GM18873 (cell line): ENCODE measurements around the gene FRMD8.

ENCODE experiments used
- ATAC-seq: cut with Tn5 transposase; IDR thresholded peaks from one replicate; pipeline ENCODE4 v1.9.1; 2021; ENCODE audit warnings: mild to moderate bottlenecking, moderate library complexity, moderate number of reproducible peaks; ENCODE audit not compliant: unreplicated experiment, low FRiP score

Gene FRMD8

DNA sequence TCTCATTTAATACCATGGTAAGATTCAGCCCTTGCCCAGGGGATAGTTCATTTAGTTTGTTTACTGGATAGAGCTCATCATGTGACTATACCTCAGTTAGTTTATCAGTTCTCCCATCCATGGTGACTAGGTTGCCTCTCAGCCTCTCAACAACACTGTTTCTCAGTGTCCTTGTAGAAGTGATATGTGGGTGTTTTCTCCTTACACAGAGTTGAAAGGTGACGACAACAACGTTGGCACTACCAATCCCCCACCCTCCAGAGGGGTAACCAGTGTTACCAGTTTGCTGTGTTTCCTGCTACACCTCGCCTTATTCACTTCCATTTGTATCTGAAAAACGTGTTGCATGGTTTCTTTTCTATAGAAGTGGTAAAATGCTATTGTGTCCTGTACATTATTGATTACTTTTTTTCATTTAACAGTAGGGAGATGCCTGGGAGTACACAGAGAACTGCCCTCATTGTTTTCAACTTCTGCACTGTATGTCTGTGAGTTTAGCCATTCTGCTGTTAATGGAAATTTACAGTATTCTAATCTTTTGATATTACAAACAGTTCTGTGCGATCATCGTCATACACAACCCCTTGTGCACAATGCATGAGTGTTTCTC, 47.7 kb downstream of the FRMD8 start:
- no peak for ATAC-seq

DNA sequence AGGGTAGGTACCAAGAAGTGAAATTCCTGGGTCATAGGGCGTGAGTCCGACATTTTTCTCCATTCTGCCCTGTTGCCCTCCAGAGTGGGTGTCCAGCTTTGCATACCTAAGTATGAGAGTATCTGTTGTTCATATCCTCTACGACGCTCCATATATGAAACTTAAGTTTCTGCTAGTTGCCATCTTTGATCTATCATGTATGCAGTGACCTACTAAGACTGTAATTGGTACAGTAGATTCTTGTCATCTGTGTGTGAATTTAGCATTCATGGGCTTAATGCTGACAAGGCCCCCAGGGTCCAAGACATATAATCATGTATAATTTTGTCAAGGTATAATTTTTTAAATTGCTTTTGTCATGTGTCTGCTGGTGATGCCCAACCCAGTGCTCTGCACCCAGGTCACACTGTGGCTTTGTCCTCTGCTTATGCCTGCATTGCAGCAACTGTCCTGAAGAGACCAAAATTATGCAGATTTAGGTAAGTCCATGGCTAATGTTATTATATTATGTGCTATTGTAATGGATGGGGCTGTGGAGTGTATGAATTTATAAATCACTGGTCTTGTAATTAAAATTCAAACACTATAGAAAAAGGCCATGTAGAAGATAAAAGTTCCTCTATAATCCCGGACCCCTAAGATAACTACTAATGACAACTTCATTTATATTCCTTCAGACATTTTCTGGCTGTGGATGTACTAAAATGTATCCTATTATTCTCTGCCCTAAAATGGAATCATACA, 48.4 kb downstream of the FRMD8 start:
- no peak for ATAC-seq

DNA sequence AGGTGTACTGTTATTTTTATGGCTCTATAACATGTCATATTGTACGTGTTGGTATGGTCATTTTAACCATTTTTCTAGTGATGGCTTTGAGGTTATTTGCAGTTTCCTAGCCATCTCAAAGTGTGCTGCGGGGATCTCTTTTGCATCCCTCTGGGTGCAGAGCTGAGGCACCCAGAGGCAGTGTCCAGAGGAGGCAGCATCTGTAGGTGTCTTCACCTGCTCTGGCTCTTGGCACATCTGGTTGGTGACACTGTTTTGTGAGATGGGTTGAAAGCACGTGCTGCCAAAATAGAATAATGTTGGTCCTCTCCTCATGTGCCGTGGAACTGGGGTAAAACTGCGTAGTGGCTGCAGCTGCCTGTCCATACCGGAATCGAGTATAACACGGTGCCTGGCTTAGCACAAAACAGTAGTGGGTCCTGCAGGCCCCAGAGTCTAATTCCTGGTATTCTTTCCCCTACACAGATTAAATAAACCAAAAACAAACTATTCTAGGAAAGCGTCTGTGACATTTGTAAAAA, 49.0 kb downstream of the FRMD8 start:
- no peak for ATAC-seq

DNA sequence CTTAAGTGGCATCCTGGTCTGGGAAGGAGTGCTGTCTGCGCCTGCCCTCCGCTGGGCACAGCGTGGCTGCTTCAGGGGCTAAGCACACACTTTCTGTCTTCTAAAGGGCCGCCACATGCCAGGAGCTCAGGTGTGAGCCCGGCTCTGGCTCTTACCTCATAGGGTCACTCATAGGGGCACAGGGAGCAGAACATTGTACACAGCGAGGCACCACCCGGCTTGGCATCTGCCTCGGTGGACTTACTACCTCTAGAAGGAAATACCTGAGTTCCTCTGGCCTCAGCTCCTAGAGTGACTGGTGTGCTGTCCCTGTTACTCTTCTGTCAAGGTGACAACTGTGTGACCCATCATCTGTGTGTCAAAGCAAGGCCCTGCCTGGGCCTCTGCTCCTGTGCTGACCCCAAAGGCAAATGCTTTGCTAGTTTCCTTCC, 49.6 kb downstream of the FRMD8 start:
- ATAC-seq = no peak

DNA sequence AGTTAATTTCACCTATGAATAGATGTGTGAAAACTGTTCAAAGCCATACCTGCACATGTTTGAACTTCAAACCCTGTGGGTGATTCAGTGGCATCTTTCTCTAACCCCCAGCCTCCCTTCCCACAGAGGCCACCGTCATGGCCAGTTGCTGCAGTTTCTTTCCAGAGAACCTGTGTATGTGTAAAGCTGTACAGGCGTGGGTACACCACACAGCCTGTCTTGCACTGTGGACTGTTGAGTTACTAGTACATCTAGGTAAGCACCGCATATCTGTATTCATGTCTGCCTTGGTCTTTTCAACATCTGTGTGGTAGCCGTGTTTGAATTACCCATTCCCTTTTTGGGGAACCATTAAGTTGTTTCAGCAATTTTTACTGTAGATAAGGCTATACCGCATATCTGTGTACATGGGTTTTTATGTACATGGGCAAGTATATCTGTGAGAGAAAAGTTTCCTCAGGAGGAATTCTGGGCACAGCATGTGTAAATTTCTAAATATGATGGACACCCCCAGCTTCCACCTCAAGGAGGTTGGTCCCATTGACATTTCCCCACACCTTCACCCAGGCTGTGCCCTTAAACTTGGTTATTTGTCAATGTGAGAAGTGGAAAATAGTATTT, 50.1 kb downstream of the FRMD8 start:
- no peak for ATAC-seq

DNA sequence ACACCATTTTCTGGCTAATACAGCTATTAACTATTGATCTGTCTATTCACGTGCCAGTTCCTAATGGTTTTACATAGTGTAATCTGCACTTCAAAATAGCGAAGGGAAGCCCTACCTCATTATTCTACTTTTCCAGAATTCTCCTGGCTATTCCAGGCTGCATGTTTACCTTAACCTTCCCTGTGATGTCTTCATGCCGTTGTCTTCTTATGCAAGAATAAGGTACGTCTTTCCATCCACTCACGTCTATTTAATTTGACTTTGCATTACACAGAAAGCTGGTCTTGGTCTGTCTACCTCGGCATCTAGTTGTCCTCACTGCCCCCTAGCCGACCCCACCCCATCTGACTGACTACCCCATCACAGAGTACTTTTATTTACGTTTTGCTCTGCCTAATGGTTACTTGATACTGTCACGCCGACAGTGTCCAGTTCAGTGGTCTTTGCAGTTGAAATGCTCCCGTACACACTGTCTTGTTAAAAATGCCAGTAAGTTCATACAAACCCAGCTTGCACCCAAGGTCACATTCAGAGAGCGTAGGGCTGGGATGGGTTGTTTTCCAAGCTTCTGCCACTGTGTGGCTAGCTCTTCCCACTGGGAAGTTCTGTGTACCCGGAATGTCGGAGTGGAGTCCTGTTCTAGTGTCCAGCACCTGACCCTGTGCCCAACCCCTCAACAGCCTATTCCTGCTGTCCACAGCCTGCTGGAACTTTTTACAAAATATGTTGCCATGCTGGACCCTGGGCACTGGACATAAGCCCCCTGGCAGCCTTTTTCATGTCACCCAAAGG, 51.2 kb downstream of the FRMD8 start:
- ATAC-seq = no peak

DNA sequence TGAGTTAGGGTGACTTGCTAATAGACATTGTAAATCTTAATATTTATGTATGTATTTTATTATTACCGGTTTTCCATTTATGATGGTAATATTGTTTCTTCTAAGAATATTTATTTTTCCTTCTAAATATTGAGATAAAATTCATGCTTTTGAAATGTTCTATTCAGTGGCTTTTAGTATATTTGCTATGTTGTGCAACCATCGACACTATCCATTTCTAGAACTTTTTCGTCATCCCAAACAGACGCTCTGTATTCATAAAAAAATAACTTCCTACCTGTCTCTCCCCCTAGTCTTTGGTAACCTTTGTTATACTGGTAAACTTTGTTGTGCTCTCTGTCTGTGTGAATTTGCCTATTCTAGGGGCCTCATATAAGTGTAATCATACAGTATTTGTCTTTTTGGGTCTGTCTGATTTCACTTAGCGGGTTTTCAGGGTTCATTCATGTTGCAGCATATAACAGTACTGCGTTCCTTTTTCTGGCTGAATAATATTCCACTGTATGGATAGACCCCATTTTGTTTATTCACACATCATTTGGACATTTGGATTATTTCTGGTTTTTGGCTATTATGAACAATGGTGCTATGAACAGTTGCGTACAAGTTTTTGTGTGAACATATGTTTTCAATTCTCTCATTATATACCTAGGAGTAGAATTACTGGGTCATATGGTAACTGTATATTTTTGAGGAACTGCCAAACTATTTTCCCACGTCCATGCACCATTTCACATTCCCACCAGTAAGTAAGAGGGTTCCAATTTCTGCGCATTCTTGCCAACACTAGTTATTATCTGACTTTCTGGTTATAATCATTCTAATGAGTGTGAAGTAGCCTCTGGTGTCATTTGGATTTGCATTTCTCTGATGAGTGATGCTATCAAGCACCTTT, 52.1 kb downstream of the FRMD8 start:
- ATAC-seq = no peak

DNA sequence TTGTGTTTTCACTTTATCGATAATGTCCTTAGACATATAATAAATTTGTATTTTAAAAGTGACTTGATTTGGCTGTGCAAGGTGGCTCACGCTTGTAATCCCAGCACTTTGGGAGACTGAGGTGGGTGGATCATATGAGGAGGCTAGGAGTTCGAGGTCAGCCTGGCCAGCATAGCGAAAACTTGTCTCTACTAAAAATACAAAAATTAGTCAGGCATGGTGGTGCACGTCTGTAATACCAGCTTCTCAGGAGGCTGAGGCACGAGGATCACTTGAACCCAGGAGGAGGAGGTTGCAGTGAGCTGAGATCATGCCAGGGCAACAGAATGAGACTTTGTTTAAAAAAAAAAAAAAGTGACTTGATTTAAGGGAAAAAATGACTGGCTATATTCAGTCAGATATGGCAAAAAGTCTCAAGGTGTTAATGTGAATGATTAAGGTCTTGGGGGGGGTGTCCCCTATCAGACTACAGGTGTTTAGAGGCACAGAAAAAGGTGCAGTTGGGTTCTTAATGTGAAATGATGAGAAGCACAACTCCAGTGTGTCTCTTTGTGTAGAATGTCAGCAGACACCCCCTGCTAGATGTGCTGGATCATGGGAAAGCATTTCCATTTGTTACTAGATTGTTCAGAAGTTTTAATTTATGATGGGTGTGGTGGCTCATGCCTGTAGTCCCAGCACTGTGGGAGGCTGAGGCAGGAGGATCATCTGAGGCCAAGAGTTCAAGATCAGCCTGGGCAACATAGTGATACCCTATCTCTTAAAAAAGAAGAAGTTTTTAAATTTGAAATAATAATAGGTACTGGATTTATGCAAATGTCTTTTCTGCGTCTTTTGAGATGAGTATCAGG, 53.1 kb downstream of the FRMD8 start:
- ATAC-seq = no peak

DNA sequence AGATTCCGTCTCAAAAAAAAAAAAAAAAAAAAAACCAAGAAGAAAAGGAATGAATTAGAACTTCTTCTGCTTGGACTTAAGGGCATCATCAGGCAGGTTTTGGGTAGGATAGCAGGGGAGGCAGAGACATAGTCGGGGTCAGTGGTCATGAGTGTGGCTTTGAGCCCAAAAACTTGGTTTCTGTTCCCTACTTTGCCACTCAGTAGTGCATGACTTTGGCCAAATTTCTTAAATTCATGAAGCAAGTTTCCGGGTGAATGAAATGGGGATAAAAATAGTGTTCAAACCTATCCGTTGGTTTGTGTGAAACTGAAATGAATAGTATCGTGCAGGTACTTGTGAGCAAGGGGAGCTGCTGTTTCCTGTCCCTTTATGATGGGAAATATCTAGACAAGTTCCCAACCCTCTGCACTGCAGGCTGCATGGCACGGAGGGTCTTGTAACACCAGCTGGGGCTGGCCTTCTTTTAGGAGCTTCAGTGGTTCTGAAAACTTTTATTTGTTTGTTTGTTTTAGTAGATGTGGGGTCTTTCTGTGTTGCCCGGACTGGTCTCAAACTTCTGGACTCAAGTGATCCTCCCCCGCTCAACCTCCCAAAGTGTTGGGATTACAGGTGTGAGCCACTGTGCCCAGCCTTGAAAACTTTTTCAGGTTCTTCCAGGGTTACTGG, 54.5 kb downstream of the FRMD8 start:
- ATAC-seq = no peak

DNA sequence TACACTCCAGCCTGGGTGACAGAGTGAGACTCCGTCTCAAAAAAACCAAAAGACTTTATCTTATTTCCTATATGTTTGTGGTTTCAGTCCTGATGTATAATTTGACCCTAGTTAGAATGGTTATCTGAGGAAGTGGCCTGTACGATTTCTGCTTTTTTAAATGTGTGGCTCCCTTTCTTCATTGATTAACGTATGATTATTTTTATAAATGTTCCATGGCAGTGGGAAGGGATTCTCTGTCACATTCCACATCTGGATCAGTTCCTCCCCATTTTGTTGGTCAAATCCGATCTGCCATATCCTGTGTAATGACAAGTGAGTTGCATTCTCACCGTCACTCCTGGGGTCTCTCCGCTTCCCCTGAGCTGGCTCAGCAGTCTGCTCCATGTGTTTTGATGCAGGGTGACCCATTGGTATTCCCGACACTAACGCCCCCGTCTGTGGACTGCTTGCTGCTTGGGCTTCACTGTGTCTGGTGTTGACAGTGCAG, 56.5 kb downstream of the FRMD8 start:
- no peak for ATAC-seq

DNA sequence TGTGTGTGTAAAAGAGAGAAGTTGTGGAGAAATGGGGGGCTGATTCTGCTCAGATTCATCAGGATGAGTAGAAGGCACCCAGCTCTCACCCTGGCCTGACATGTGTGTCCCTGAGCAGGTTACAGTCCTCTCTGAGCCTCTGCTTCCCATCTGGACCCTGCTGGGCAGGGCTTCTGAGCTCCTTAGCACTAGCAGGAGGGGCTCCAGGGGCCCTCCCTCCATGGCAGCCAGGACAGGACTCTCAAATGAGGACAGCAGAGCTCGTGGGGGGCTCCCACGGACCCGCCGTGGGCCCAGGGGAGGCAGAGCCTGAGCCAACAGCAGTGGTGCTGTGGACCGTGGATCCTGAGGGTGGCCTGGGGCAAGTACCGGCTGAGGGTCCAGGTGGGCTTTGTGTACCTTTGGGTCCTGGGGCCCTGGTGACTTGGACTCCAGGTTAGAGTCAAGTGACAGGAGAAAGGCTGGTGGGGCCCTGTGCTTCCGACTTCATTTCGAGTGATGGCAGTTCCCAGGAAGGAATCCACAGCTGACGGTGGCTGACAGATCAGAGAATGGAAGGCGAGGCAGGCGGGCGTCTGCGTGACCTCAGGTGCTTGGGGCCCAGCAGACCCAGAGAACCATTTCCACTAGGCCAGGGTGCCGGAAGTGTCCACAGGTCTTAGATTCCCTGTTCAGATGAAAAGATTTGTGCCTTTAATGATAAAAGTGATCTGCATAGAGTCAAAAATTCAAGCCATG, 58.0 kb downstream of the FRMD8 start:
- ATAC-seq = no peak

DNA sequence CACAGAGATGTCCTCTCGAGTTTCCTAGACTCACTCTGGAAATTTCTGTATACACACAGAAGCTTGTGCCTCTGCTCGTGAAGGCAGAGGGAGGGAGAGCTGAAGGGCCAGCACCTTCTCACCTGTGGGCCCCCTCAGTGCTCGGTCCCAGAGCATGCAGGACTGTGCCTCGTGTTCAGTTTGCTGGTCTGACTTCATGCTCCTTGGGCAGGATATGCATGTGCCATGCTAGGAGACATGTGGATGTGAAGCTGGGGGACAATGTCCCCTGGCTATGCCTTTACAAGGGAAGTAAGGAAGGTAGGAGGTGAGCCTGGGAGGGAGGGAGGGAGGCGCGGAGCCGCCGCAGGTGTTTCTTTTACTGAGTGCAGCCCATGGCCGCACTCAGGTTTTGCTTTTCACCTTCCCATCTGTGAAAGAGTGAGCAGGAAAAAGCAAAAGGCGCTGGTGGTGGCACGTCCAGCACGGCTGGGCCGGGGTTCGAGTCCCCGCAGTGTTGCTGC, 58.7 kb downstream of the FRMD8 start:
- ATAC-seq = no peak

DNA sequence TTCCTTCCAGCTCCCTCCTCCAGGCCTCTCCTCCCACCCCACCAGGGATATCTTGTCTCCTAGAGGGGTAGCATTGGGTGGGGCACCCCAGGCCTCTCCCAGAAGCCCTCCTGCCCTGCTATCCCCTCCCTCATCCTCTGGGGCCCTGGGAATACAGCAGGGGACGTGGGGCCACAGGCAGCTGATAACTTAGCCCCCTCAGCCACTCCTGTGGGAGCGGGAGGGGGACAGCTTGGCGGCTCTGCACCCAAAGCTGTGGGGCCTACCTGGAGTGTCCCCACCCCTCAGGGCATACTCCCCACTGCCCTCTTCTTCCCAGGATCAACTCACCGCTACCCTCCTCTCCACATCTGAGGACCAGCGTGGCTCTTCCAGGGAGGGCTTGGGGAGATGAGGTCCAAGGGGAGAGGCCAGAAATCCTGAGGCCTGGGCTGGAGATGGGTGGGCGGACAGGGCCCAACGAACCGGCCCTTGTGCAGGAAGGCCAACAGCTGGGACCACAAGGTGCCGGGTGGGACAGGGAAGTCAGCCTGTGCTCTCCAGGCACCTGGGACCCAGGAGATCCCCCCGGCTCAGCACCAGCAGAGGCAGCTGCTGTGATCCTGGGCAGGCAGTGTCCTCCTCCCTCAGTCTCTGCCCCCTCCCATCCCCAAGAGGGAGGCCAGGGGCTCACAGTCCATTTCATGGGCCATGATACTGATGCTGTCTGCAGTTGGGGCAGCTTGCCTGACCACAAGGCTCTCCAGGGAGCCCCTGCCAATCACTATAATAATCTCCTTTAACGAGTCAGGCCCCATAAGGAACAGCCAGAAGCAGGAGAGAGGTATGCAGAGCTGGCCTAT, 59.4 kb downstream of the FRMD8 start:
- no peak for ATAC-seq

DNA sequence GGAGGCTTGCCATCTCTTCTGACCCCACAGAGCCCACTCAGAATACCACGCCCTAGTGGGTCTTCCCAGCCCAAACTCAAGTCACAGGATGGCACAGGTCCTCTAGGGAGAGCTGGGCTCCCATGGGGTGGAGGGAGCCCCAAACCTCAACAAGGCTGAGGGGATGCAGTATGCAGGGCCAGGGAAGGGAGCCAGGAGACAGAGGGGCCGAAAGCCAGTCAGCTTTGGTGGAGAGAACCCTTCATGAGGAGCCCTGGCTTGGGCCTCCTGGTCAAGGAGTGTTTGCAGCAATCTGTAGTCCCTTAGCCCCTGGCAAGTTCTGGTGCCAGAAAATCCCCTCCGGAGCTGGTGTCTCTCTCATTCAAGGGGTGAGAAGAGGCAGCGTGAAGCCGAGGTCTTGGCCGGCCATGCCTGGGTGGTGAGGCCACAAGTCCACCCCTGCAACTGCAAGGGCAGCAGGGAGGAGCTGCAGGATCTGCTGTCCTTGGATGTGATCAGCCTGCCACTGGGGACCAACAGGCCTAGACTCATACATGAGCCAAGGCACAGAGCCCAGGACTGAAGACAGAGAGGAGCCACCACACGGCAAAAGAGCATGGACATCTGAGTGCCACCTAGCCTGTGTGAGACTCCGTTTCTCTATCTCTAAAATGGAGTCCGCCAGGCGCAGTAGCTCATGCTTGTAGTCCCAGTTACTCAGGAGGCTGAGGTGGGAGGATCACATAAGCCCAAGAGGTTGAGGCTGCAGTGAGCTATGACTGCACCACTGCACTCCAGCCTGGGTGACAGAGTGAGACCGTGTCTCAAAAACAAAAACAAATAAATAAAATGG, 60.2 kb downstream of the FRMD8 start:
- no peak for ATAC-seq

DNA sequence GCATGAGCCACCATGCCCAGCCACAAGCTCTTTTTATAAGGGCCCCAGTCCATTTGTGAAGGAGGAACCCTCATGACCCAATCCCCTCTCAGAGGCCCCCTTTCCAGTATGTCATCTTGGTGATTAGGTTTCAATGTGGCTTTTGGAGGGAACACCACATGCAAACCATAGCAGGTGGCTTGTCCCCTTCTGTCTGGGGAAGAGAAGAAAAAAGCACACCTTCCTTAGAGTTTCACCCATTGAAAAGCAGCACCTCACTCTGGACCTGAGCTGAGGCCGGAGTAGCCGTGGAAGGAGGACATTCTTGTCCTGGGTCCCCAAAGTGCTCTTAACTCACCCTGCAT, 61.6 kb downstream of the FRMD8 start:
- ATAC-seq = no peak
